M059J (cell line): ENCODE results near the gene TACSTD2. TPM values are rescaled to one million over a fixed set of nuclear protein-coding genes. Genes with fewer than 3 reads are reported as not detected.
A peak's percentile ranks its signal among the peaks of the same experiment; 100 is the strongest.
"Not testable (repeated sequence)": the region's sequence is repeated elsewhere in the genome, so short reads cannot be mapped to it uniquely, and the experiment has no call there.

Experiments
- DNase-seq: peaks from one replicate; pipeline ENCODE4 v3.0.0-alpha.2; 2012; ENCODE audit warnings: low read depth
- total RNA-seq: library from RNA; depleted of rRNA; stranded (reverse); fragments of >200 nt; shearing (Covaris generic); gene quantifications from 2 replicates; pipeline ENCODE4 v1.2.3, GENCODE V29; 2014

Gene TACSTD2
- total RNA-seq, 1 experiment from 2014 or later = not detected

DNA sequence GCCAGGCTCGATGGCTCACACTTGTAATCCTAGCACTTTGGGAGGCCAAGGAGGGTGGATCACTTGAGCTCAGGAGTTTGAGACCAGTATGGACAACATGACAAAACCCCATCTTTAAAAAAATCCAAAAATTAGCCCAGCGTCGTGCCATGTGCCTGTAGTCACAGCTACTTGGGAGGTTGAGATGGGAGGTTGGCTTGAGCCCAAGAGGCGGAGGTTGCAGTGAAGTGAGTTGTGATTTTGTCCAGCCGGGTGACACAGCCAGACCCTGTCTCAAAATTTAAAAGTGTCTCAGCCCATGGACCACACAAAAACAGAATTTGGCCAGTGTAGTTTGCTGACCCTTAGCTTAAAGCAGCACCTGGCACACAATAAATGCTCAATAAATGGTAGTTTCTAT lies 11.3 kb upstream of the TACSTD2 start:
- DNase-seq = no peak

- no peak for DNase-seq
Measured at GRCh38 chr1:58587667-58588066, 10.6 kb upstream of the TACSTD2 start.

GRCh38 chr1:58586271-58586670 lies 9.2 kb upstream of the TACSTD2 start:
- DNase-seq = no peak

- DNase-seq = peak; percentile 12
Measured at GRCh38 chr1:58585581-58586151, 8.6 kb upstream of the TACSTD2 start.

- DNase-seq = peak; percentile 9
Measured at GRCh38 chr1:58585166-58585565, 8.1 kb upstream of the TACSTD2 start.

GRCh38 chr1:58584082-58584895 lies 7.2 kb upstream of the TACSTD2 start:
- DNase-seq = peak; percentile 99

DNA sequence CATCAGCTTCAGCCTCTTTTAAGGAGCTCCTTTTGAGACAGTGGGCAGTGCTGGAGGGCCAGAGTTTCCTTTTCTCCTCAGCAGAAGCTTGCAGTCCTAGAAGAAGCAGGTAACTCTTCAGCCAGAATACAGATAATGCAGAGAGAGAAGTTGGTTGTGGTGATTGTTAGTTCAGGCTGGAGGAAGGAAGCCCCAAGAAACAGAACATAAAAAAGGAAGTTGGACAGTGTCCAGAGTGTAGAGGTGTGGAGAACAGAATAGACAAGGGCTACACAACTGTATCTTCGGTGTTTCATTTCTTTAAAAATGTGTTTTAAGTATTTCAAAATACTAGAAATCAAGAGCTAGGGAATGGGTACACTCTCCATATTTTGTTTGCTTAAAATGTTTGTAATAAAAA lies 6.4 kb upstream of the TACSTD2 start:
- peak; percentile 32 for DNase-seq

GRCh38 chr1:58582143-58582542 lies 5.1 kb upstream of the TACSTD2 start:
- not testable (repeated sequence) for DNase-seq

DNA sequence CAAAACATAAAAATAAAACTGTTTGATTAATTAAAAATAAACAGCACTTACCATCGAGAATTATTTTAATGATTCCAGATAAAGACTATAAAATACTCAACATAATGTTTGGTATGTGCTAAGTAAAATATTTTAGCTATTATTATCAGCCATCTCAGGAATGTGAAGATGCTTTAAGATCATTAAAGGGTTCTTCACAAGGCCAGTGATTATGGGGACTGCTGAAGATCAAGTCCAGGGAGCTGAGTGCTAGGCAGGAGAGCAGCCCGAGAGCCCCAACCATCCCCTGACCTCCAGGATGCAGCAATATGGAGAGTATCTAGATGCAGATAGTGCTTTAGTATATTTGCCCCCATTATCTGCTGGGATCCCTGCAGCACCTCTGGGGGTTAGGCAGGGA lies 4.6 kb upstream of the TACSTD2 start:
- DNase-seq = no peak

DNA sequence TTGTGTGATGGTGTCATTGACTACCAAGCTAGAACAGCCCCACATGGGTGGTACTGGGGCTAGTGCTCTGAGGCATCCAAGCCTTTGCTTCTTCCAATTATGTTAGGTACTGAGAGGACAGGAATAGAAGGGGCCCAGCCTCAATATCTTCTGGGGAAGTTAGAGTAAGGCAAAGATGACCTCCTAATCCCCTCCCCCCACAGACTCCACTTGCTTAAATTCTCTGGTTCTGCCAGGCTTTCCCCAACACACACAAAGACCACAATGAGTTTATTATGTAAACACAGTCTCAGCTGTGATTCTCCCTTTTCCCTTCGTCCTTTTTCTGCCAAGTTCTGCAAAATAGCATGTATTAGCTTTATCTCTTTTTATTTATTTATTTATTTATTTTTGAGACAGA lies 3.1 kb upstream of the TACSTD2 start:
- peak; percentile 56 for DNase-seq

DNA sequence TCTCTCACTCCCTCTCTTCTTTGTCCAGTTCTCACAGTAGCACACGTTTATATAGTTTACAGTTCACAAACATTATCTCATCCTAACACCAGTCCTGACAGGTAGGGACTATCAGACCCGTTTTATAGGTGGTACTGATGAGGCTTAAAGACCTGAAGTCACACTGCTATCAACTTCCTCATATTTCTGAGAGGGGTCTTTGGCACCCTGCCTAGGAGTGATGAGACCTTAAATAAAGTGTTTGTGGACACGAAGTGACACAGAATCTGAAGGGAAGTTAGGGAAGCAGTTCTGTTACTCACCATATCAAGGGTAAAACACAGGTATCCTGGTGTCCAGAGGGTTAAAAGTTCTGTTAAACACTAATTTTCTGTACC lies 590 bp upstream of the TACSTD2 start:
- no peak for DNase-seq

DNA sequence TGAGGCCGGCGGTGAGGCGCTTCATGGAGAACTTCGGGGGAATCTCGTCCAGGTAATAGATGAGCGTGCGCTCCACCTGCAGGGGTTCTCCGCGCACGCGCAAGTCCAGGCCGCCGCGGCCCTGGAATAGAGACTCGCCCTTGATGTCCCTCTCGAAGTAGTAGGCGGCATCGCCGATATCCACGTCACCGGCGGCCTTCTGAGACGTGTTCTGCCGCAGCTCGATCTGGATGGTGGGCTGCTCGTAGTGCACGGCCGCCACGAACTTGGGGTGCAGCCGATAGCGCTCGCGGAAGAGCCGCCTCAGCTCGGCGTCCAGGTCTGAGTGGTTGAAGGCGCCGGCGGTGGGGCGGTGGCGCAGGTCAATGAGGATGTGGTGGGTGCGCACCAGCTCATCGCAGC lies 726 bp downstream of the TACSTD2 start:
- DNase-seq = no peak

DNA sequence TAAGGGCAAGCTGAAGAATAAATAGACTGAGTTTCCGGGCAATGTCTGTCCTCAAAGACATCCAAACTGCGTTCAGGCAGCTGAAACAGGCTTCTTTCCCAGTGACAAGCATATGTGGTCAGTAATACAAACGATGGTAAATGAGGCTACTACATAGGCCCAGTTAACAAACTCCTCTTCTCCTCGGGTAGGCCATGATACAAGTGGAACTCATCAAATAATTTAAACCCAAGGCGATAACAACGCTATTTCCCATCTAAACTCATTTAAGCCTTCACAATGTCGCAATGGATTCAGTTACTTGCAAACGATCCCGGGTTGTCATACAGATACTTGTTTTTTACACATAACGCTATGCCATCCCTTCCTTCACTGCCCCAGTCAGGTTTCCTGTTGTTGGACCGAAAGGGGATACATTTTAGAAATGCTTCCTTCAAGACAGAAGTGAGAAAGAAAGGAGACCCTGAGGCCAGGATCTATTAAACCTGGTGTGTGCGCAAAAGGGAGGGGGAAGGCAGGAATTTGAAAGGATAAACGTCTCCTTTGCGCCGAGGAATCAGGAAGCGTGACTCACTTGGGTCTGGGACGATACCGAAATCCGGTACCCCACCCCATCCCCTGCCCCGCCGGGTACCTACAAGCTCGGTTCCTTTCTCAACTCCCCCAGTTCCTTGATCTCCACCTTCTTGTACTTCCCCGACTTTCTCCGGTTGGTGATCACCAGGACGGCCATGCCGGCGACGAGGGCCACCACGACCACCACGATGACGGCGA lies 1.3 kb downstream of the TACSTD2 start:
- no peak for DNase-seq

DNA sequence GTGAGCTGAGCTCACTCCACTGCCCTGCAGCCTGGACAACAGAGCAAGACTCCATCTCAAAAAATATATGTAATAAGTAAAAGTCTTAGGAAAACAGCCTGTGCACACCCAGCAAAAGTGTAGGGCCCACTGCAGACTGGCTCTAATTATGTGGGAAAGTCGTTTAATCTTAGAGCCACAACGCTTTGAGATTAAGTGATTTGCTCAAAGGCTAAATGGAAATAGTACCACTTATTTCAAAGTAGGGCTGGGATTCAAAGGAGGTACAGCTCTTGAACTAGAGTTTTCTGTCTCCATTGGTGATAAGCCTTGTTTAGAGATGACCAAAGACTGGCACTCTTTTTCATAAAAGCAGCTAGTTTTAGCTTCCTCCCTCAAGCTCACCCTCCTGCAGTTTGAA lies 2.2 kb downstream of the TACSTD2 start:
- no peak for DNase-seq

DNA sequence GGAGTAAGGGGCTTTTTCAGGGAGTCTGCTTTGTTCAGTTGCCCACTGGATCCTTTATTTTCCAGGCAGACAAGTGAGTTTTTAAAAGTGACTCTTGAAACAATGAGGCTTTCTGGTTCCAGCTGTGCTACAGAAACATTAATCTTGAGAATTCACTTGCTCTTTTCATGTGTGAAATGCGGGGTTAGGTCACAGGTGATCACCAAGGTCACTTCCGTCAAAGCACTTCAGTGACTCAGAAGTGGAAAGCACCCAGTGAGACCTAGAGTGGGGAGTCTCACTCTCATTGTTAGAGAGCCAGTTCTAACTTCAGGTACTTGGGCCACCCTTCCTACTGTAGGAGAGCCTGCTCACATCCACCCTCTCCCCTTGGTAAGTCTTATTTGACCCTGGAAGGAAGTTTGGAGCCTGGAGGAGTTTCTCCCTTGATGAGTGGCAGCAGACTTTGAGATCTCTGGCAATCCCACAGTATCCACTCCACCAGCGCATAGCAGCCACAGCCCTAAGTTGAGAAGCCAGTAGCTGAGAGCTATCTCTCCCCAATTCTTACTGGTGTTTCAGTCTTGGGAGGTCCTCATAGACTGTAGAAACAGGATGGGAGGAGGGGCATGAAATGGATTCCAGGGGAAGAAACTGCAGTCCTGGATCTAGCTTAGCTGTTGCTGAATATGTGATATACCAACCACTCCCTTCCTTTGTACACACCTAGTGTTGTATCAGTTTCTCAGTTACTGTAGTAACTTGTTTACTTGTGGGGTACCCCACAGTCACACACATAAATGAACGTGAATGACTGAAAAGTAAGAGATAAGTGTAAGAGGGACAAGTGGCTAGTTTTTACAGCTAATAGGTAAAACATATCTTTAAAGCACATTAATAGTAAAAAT lies 3.1 kb downstream of the TACSTD2 start:
- peak; percentile 44 for DNase-seq

GRCh38 chr1:58573138-58573537 lies 3.9 kb downstream of the TACSTD2 start:
- DNase-seq = no peak

DNA sequence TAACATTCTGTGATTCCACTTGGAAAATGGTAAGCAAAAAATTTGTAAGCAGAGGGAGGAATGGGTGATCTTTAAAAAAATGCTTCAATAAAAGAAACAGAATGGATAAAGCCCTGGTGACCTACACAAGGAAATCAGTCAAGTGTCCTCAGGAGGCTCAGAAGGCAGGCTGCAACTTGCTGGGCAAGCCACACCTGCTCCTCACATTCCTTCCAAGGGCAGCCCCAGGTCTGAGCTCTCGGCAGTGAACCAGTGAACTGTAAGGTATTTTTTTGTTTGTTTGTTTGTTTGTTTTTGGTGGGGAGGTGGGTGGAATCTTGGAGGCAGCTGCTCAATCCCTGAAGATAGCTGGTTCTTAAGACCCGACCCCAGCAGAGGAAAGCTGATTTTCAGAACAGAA lies 4.4 kb downstream of the TACSTD2 start:
- no peak for DNase-seq

- DNase-seq = no peak
Measured at GRCh38 chr1:58571616-58572015, 5.4 kb downstream of the TACSTD2 start.

- DNase-seq = no peak
Measured at GRCh38 chr1:58570817-58571216, 6.2 kb downstream of the TACSTD2 start.

DNA sequence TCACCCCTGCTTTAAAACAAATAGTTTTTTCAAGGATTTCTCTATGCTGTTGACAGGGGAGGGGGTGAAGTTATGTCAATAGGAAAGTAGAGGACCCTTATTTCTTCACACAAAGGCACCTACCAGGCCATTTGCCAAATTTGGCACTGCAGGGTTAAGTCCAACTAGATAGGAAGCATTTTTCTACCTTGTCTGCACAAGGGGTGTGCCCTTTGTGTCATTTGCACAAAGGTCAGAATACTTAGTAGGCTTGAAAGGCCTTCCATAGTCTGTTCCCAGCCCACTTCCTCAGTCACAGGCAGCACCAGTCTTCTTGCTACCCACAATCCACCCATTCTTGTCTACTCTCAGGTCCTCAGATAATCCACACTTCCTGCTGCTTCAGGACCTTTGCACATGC lies 7.0 kb downstream of the TACSTD2 start:
- no peak for DNase-seq

DNA sequence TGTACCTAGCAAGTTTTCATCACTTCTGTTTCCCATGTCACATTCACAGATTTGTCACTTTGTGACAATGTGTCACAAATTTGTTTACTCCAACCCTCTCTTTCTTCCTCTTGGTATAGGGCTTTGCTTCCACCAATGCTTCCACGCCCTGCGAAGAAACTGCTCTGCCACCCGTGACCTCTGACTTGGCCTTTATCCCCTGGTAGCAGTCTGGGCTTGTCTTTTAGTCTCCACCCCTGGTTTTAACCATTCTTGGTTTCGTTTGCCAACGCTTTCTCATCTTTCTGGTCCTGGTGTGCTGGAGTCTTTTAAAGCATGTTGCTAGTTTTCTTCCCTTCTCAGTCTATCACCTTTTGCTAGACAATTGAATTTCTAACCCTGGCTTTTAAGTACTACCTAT lies 8.1 kb downstream of the TACSTD2 start:
- no peak for DNase-seq
